OCI-LY3 (cell line): ENCODE measurements around the gene STARD3.

ENCODE experiments used
- H2AFZ ChIP-seq: fragments of 200-600, 300-600 bp; shearing (Covaris generic); 2 replicates; pipeline ENCODE4 v1.6.0; 2014; ENCODE audit warnings: antibody characterized with exemption, low read depth, low read length
- H3K27ac ChIP-seq: fragments of 200-600, 300-600 bp; sonication (generic); 2 replicates; pipeline ENCODE4 v1.5.1; 2014; ENCODE audit warnings: mild to moderate bottlenecking, low read length, moderate library complexity, mixed read lengths
- H3K27me3 ChIP-seq: fragments of 200-600, 300-600 bp; sonication (generic); 2 replicates; pipeline ENCODE4 v1.6.1; 2014; ENCODE audit warnings: low read depth, low read length, mixed read lengths
- H3K36me3 ChIP-seq: fragments of 200-600, 300-600 bp; sonication (generic); replicated peaks from 2 replicates; pipeline ENCODE3; 2014; ENCODE audit warnings: low read depth, low read length, mixed read lengths
- H3K4me1 ChIP-seq: fragments of 300-600, 200-600 bp; sonication (generic); 2 replicates; pipeline ENCODE4 v1.6.1; 2014; ENCODE audit warnings: low read length, mixed read lengths
- H3K4me2 ChIP-seq: fragments of 200-600, 300-600 bp; sonication (generic); 2 replicates; pipeline ENCODE4 v1.6.1; 2014; ENCODE audit warnings: low read length, mixed read lengths
- H3K4me3 ChIP-seq: fragments of 300-600, 200-600 bp; sonication (generic); 2 replicates; pipeline ENCODE4 v1.5.1; 2014; ENCODE audit warnings: antibody characterized with exemption, mild to moderate bottlenecking, low read length, moderate library complexity
- H3K79me2 ChIP-seq: fragments of 300-600, 200-600 bp; shearing (Covaris generic); 2 replicates; pipeline ENCODE4 v1.6.1; 2014; ENCODE audit warnings: mild to moderate bottlenecking, low read length, mixed read lengths
- H3K9ac ChIP-seq: fragments of 300-600, 200-600 bp; shearing (Covaris generic); 2 replicates; pipeline ENCODE4 v1.6.0; 2014; ENCODE audit warnings: mild to moderate bottlenecking, low read length, moderate library complexity
- H3K9me3 ChIP-seq: fragments of 200-600, 300-600 bp; shearing (Covaris generic); 2 replicates; pipeline ENCODE4 v1.6.1; 2014; ENCODE audit warnings: low read length, mixed read lengths; ENCODE audit not compliant: insufficient read depth
- H4K20me1 ChIP-seq: fragments of 200-600, 300-600 bp; sonication (generic); 2 replicates; pipeline ENCODE4 v1.6.1; 2016; ENCODE audit warnings: low read length, mixed read lengths; ENCODE audit not compliant: insufficient read depth
- EZH2phosphoT487 ChIP-seq: fragments of 200-600 bp; shearing (Covaris generic); IDR thresholded peaks from 2 replicates; pipeline ENCODE4 v1.6.1; 2018; ENCODE audit warnings: antibody characterized with exemption, mixed run types, low read depth
- TF ChIP-seq, protein P1 (sequence below): fragments of 200-600, 300-600 bp; sonication (generic); IDR thresholded peaks from 2 replicates; pipeline ENCODE4 v1.5.1; 2014; ENCODE audit warnings: antibody characterized with exemption, low read length, low read depth

STARD3 gene

DNA sequence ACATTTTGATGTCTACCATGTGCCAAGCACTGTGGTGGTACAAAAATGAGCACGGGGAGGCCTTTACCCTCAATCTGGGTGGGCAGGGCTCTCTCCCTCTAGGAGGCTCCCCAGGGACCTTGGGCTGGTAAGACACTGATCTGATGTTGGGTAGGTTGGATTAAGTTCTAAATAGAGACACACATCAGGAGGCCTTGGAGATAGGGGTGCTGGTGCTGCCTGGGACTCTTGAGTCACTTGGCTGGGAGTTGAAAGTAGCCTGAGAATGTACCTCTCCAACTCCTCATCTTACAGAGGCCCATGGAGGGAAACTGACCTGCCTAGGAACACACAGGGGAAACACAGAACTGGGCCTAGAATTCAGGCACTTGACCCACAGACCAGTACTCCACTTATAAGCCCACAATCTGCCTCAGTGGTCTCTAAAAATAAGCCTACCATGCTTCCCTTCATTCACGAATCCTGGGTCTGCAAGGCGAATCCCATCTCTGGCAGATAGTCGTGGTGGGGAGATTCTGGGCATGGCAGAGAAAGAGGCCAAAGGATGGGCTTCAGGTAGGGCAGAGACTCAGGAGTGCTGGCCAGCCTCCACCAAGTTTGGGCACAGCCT, 27.4 kb upstream of the STARD3 start:
- no peak overlapping the region for H3K9ac ChIP-seq
- H3K4me3 ChIP-seq = no peak overlapping the region
- no peaks in the 10 kb centered on the region for H3K36me3 ChIP-seq
- no peak overlapping the region for H2AFZ ChIP-seq
- no peaks in the 10 kb centered on the region for H3K9me3 ChIP-seq
- H3K4me1 ChIP-seq = peaks cover 3% of the 10 kb centered on the region; the same call in 1 of the 2 replicates
- no peak overlapping the region for H3K4me2 ChIP-seq
- H3K27me3 ChIP-seq = no peaks in the 10 kb centered on the region
- H4K20me1 ChIP-seq = no peaks in the 10 kb centered on the region
- no peaks in the 10 kb centered on the region for H3K79me2 ChIP-seq
- no peak overlapping the region for H3K27ac ChIP-seq
- TF ChIP-seq, protein P1, sequence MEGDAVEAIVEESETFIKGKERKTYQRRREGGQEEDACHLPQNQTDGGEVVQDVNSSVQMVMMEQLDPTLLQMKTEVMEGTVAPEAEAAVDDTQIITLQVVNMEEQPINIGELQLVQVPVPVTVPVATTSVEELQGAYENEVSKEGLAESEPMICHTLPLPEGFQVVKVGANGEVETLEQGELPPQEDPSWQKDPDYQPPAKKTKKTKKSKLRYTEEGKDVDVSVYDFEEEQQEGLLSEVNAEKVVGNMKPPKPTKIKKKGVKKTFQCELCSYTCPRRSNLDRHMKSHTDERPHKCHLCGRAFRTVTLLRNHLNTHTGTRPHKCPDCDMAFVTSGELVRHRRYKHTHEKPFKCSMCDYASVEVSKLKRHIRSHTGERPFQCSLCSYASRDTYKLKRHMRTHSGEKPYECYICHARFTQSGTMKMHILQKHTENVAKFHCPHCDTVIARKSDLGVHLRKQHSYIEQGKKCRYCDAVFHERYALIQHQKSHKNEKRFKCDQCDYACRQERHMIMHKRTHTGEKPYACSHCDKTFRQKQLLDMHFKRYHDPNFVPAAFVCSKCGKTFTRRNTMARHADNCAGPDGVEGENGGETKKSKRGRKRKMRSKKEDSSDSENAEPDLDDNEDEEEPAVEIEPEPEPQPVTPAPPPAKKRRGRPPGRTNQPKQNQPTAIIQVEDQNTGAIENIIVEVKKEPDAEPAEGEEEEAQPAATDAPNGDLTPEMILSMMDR = no peak
- TF ChIP-seq EZH2phosphoT487 = no peak

DNA sequence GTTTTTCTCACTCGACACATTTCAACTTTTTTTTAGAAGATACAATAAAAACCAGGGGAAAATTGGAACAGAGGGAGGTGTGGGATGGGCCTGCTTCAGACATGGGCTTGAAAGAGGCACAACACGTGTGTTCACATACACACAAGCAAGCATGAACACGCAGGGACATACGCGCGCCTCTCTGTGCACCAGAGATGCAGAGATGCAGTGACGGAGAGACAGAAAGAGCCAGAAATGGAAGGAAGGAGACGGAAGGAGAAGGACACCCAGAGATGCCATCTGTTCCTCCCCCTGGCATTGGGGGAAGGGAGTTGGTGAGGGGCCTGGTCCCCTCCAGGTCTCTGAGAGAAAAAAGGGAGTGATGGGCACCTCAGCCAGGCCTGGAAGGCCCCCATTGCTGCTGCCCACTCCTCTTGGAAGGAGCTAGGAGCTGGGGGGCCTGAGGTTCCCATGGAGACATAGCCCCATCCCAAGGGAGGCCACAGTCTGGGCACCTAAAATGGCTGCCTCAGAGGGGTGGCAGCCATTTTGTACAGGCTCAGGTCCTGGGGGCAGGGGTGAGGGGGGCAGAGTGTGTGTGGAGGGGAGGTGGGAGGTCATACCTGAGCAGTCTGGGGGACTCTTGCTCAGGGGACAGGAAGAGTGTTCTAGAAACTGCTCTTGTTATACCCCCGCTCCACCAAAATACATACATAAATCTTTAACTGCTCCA, 25.4 kb upstream of the STARD3 start:
- no peak for TF ChIP-seq EZH2phosphoT487
- TF ChIP-seq, protein P1 = no peak
- Histone ChIP-seq H3K9ac (no peak overlapping the region), H3K4me3 (no peak overlapping the region), H3K79me2 (no peaks in the 10 kb centered on the region), H3K4me1 (peaks cover 10% of the 10 kb centered on the region), H3K4me2 (no peak overlapping the region), H2AFZ (0 out of 2 replicates have a peak overlapping the region, but pooled peaks have one; percentile 54), H4K20me1 (no peaks in the 10 kb centered on the region), H3K9me3 (no peaks in the 10 kb centered on the region), H3K36me3 (no peaks in the 10 kb centered on the region), H3K27ac (no peak overlapping the region), H3K27me3 (no peaks in the 10 kb centered on the region)

DNA sequence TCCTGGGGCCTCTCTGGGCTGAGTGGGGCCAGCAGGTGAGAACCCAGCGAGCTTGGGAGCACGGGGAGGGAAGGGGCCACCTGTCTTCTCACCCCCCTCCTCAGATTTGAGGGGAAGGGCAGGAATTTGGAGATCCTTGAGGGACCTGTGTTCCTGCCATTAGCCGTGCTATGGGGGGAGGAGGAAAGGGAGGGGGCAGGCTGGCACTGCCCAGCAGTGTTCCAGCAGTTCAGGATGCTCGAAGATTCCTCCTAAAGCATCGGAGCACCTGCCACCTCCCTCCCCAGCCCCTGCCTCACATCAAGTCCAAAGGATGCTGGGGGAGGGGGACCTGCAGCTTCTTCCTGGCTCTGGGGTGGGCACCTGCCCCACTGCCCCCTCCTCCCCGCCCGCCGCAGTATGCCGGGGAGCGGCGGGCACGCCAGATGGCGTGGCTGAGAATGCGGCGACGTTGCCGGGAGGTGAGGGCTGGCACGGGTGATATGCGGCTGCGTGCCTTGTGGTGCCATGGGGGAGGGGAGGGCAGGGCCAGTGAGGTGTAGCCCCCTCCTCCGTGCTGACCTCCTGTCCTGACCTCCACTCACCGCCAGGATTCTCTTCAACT, 24.6 kb upstream of the STARD3 start:
- no peak overlapping the region for H3K4me2 ChIP-seq
- H3K4me1 ChIP-seq = peaks cover 16% of the 10 kb centered on the region
- H3K9ac ChIP-seq = no peak overlapping the region
- TF ChIP-seq EZH2phosphoT487 = no peak
- TF ChIP-seq, protein P1 = no peak
- H3K79me2 ChIP-seq = no peaks in the 10 kb centered on the region
- no peaks in the 10 kb centered on the region for H3K9me3 ChIP-seq
- H3K27me3 ChIP-seq = no peaks in the 10 kb centered on the region
- no peak overlapping the region for H3K27ac ChIP-seq
- 0 out of 2 replicates have a peak overlapping the region, but pooled peaks have one; percentile 54 for H2AFZ ChIP-seq
- H4K20me1 ChIP-seq = no peaks in the 10 kb centered on the region
- no peak overlapping the region for H3K4me3 ChIP-seq
- H3K36me3 ChIP-seq = no peaks in the 10 kb centered on the region

DNA sequence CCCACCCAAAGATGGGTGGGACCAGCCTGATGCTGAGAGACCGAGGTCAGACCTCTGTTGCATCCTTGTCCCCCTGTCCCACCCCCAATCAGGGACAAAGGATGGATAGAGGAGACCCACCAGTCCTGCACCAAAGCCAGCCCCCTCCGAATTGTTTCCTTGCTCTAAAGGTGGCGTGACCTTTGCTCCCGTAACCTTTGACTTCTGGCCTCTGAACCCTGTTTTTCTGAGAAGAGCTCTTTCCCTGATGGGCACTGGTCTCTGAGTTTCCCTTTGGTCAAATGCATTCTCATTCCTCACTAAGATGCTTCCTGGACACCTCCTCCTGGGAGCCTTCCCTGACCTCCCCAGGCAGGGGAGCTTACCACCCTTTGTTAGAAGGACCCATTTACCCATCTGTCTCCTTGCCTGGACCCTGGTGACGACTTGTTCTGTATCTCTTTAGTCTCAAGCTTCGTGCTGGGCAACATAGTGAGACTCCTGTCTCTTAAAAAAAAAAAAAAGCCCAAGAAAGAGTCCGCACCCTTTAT, 23.9 kb upstream of the STARD3 start:
- Histone ChIP-seq H2AFZ (no peak overlapping the region), H3K79me2 (no peaks in the 10 kb centered on the region), H3K9me3 (no peaks in the 10 kb centered on the region), H3K27me3 (no peaks in the 10 kb centered on the region), H3K4me3 (no peak overlapping the region), H3K9ac (no peak overlapping the region), H3K36me3 (no peaks in the 10 kb centered on the region), H3K4me2 (no peak overlapping the region), H3K4me1 (peaks cover 17% of the 10 kb centered on the region), H4K20me1 (no peaks in the 10 kb centered on the region), H3K27ac (no peak overlapping the region)
- TF ChIP-seq EZH2phosphoT487 = no peak
- TF ChIP-seq, protein P1 = no peak
